Measurements from ENCODE around the gene MPRIP.

Gene MPRIP

DNA sequence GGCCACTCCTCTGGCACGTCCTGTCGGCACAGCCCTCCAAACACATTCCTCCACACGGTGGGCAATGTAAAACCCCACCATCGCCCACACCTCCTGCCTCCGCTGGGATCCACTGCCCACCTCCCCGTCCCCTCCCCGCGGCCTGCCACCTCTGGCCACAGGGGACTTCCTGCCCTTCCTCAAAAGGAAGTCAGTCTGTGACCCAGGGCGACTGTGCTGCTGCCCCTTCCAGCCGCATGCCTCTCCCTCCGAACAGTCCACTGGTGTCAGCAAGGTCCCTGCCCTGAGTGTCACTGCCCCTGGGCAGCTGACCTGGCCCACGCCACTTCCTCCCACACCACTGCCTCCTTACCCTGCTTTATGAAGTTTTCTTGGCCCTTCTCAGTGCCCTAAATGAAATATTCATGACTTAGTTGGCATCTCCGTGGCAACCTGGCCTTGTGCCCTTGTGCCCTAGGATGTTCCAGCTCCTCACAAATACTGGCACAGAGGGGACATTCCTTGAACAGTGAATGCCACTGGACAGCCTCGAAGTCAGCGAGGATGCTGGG lies 161.9 kb downstream of the MPRIP start:
- peak in 42 of 56 donors; percentile 17 to 76 (median 48) for DNase-seq

DNA sequence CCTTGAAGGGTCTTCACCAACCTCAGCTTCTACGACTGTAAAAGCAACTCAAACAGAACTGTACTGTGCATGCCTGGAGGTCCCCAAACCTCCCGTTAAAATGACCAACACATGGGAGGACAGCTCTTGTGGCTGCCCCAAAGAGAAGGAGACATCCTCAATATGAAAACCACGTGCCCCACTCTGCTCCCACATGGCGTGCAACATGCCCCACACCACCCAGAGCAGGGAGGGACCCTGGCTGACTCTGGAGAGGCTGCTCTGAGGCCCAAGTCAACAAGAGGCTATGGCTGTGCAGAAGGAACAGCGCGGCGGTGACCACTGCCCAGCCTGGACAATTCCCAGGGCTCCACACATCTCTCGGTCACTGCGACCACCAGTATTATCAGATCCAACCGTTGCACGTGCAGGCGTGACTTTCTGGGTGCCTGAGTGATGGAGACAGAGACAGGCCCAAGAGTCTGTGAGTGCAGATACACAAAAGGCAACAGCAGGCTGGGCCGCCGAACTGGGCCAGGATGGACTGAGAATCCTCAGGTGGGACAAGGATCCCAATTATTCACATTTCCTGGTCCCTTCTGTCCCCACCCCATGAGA lies 162.5 kb downstream of the MPRIP start:
- DNase-seq, result no peak

DNA sequence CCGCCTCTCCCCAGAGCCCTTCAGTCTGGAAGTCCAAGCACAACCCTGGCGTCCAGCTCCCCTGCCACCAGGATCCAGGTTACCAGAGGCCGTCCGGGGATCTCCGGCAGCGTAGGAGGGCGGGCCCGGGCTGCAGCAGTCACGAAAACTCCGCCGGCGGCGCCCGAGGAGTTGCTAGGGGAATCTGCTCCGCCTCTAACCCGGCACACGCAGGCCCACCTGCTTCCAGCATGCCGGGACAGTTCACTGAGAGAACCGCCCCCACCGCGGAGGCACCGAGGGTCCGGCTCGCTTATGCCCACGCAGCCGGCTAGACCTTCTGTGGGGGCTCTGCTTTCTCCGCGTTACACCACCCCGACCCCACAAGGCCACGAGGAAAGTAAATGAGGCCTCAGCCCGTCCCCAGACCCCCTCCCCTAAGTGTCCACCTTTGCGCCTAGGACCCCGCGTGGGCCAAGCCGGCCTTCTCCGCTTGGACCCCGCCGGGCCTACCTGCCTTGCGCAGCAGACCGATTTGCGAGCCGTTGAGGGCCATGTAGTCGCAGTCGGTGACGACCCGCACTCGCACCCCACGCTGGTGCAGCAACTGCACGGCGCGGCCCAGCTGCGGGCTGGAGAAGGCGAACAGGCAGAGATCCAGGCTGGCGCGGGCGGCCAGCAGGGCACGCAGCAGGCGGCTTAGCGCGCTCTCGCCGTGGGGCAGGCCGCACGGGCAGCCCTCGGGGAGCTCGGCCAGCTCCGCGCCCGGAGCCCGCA lies 163.3 kb downstream of the MPRIP start:
- DNase-seq, result peak in 8 of 56 donors; percentile 23 to 66 (median 52)

DNA sequence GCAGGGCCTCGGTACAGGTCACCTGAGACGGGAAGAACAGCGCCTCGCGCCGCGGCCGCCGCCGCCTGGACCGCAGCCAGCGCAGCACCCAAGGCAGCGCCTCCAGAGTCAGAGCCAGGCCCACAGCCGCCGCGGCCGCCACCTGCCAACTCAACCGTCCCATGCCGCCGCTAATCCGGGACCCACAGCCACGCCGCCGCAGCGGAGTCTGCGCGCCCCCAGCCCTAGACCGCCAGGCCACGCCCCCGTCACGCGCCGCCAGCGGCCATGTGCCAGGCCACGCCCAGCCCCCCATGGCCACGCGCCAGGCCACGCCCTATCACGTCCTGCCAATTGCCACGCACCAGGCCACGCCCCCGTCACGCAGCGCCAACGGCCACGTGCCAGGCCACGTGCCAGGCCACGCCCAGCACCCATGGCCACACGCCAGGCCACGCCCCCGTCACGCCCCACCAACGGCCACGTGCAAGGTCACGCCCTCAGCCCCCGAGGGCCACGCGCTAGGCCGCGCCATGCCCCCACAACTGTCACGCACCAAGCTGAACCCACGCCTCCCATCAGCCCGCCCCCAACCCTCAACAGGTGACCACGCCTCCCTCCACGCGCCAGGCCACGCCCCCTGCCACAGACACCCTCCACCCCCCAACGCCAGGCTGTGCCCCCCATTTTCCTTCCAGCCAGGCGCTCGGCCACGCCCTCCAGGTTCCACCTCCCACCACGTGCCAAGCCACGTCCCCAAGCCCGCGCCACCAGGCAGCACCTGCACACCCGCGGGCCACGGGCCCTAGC lies 164.1 kb downstream of the MPRIP start, which contains the start of gene PLD6:
TSS of gene PLD6 (minus strand) at position 210 of the 789 bp plus-strand sequence. CDS start at position 163, 47 bp downstream.
- peak in 45 of 56 donors; percentile 28 to 95 (median 67) for DNase-seq

DNA sequence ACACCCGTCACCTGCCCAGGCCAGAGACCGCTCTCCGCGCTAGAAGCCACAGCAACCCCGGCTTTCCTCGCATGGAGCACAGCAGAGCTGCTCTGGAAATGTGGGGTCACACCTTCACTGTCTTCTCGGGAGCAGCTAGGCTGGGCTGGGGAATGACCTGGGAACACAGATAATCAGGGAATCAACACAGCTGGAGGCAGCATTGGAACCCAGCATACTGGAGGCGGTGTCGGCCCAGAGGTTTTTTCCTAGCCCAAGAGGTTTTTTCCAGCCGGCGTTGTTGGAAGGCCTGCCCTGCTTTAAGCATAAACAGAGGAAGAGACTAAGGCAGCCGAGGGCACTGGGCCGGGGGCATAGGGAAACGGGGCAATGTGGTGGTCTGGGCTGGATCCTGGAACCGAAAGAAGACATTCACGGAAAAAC lies 164.7 kb downstream of the MPRIP start:
- no peak for DNase-seq

DNA sequence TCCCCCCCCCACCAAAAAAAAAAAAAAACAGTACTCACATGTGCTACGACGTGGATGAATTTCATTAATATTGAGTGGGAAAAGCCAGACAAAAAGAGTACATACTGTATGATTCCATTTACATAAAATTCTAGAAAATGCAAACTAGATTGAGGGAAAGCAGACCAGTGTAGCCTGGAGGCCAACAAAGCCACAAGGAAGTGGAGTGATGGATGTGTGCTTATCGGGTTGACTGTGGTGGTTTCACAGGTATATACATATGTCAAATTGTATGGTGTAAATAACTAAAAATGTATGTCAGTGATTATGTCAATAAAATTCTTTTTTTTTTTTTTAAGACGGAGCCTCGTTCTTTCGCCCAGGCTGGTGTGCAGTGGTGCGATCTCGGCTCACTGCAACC lies 165.7 kb downstream of the MPRIP start:
- DNase-seq, result no peak

DNA sequence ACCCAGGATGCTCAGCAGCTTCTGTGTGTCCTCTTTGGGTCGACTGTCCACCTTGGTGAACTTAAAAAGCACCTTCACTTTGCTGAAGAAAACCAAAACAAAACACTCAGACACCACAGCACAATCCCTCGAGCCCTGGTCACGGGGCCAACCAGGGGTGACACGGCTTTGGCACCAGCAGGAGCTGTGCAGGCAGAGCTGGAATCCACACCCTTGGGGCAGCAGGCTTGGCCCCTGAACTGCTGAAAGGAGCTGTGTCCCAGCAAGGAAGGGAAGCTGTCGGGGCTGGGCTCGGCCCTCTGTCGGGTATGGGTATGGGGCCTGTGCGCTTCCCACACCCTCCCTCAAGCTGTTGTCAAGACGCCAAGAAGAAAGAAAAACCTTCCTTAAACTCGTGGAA lies 171.5 kb downstream of the MPRIP start:
- no peak for DNase-seq

DNA sequence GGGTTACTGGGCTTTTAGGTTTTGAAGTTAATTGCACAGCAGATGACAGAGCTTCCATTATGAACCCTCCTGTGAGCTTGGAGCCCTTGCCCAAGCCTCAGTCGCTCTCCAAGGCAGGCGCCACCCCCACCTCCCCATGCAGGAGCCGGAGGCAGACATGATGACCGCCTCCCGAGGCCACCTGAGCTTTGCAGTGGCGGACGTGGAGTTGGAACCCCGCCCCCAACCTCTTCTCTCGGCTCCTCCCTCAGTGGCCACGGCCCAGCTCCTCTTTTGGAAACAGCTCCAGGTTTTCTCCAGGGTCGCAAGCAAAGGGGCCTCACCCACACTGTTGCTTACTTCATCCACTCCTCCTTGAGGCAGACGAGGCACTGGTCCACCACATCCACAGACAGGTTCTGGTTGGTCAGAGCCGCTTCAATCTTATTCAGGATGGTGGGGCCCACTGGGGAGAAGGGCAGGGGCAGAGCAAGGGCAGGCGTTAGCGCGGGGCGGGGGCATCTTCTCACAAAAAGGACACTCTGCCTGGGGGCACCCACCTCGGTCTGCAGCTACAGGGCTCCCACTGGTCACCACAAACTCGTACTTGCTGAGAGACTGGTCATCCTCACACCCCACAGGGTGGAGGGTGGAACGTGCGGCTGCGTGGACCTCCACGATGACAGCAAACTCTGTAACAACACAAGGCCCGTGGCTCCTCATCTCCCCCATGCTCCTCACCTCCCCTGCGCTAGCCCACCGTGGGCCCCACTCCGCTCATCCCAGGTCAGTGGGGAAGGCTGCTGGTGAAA lies 172.6 kb downstream of the MPRIP start:
- DNase-seq, result no peak

DNA sequence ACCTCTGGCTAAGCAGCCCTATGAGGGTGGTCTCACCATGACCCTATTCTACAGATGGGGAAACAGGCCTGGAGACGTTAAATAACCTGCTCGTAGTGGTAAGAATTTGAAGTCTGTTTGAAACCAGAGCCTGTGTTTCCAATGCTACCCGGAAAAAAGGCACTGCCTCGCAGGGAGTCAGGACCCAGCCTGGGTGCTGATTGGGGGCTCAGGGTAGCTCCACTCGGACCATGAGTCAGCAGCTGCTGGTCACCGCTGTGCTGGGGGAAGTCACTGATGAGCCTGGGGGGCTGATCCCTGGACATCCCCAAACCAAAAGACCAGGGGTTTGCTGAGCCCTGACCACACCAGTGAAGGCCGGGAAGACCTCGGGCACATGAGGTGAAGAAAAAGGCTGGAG lies 173.3 kb downstream of the MPRIP start:
- no peak for DNase-seq

DNA sequence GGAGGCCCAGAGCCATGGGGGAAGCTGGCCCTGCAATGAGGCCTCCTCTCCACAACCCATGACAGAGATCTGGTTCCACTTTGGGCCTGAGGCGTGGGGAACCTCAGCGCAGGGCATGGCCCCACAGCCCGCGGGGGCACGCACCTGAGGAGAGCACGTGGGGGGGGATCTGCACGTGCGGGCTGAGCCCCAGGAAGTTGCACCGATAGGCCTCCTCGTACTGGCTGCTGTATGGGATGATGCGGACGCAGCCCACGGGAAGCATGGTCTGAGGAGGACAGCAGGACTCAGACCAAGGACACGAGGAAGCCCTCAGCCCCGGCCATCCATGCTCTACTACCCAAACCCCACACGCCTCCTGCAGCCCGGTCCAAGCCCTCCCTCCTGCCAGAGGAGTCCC lies 174.0 kb downstream of the MPRIP start:
- DNase-seq, result no peak

DNA sequence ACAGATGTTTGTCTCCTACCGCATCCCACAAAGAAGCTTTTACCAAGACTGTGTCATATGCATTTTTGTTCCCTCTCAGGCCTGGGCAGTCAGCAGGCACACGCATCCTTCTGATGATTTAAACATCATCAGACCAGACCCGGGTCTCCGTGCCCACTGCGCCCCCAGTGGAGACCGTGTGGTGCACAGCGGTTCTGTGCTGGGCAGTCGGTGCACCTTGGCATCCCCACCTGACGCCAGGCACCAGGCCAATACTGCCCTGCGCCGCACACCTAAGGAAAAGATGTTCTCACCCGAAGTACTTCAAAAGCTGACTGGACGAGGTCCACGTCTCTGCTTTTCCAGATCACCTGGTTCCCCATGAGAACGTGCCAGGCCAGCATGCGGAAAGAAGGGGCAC lies 174.5 kb downstream of the MPRIP start:
- DNase-seq, result no peak

DNA sequence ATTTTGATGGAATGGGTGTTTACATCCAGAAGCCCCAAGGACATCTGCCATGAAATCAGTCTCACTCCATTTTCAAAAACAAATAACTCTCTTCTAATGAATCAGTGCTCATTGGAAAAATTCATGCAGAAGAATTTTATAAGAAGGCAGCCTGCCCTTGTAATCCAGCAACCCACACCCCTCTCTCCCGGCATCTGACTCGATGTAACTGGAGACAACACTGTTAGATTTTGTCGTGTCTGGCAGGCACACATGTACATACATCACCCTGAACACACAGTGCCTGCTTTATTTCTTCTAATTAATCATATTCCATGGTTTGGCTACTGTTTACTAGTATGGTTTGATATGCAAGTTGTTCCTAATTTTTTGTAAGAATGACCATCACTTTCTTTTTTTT lies 175.7 kb downstream of the MPRIP start:
- DNase-seq, result no peak

DNA sequence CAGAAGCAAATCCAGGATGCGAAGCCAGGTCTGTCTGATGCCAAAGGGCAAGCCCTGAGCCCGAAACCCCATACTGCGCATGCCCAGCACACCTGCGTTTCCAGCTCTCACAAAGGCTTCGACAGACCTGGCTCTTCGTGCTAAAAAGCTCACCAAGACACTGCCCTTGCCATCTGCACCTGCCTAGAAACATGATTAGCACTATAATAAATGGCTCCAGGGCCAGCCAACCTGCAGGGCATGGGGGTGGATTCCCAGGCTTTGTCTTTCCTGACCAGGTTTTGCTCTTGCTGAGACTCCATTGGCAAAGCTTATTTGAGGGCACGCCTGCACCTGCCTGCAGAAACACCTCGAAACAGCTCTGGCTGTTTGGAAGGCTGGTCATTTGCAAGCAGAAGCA lies 178.3 kb downstream of the MPRIP start:
- DNase-seq, result no peak

DNA sequence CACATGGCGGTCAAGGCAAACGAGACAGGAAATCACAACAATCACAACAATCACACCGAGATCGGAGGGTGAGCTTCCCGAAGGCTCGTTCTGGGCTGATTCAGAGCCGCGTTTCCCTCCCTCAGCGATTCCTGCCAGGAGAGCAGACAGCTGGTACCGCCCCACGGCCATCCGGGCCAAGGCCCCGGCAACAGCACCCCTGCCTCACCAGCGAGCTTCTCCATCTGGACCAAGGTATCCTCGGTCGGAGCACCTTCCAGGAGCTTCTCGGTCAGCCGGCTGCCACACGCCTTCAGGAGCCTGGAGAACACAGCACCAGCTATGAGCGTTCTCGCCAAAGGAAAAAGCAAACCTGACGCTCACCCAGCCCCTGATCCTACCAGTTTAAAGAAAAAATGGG lies 179.1 kb downstream of the MPRIP start:
- DNase-seq, result no peak

DNA sequence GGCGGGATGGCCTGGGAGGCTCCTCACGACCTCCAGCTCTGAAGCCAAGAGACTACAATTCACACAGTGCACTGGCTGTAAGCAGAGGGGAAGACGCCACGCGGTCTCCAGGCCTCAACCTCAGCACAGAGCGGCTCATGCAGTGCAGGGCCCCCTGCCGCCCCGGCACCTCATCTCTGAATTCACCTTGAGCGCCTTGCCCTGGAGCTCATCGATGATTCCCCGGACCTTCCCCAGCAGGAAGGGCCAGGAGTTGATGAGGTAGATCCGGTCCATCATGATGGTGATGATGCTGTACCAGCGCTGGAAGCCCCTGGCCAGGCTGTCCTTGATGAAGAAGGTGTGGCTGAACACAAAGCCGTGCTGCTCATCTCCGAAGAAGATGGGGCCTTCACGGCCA lies 181.5 kb downstream of the MPRIP start:
- DNase-seq, result no peak

DNA sequence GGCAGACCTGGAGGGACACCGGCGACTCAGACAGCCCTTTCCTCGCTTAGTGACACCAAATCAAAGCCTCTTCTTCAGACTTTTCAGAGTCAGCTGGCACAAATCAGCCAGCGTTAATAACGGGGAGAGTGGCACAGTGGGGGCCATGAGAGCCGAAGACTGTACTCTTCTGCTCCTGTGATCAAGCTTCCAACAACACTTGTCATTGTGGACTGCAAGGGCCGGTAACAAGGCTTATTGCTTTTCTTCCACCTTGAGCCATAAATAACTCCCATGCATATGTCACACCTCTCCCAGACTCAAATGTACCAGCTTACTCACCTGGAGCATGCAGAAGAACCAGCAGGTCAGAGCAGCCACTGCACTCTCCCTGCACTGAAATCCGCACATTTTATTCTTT lies 181.9 kb downstream of the MPRIP start:
- DNase-seq, result no peak

DNA sequence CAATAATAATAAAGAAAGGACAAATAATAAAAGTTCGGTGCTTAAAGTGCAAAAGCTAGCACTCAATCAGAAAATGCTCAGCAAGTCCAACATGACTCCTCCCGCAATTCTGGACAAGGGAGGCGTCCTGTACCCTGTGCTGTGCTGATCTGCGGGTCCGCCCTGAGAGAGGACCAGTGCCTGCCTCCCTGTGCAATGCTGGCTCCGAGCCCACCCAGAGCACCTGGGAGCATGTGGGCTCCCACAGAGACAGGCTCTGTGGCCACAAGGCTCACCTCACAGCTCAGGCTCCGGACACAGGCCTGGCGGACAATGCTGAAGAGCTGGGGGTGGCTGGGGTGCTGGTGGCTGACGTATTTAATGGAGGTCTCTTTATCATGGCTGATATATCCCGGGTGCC lies 183.6 kb downstream of the MPRIP start:
- no peak for DNase-seq

DNA sequence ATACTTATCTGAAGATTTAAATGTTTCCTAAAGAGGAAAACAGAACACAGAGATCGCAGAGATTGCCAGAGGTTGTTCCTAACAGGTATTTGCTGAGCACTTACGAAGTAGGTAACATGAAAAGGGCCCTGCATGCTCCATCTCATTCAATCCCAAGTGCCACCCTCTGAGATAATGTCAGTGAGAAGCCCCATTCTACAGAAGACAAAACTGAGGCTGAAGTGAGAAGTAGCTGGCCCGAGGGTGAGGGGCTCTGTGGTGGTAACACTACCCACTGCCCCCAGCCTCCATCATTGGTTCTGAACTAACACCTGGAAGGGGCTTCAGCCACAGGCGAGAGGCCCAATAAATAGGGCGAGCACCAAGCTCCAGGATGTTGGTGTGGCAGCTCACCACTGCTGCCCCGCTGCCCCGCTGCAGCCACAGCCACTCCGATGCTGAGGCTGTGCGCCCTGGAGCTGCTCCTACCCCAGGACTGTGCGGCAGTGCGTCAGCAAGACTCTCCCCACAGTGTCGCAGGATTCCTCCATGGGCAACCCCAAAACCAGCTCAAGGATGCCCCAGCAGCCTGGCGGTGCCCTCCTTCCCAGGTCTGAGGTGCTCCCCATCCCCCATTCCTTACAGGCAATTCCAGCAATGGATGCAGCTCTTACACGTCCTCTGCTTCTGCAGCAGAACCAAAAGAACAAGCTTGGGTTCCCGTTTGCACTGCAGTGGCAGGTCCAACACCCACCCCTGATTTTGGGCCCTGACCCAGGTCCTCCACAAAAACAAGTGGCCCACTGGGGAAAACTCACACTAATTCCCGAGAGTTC lies 184.4 kb downstream of the MPRIP start:
- no peak for DNase-seq

DNA sequence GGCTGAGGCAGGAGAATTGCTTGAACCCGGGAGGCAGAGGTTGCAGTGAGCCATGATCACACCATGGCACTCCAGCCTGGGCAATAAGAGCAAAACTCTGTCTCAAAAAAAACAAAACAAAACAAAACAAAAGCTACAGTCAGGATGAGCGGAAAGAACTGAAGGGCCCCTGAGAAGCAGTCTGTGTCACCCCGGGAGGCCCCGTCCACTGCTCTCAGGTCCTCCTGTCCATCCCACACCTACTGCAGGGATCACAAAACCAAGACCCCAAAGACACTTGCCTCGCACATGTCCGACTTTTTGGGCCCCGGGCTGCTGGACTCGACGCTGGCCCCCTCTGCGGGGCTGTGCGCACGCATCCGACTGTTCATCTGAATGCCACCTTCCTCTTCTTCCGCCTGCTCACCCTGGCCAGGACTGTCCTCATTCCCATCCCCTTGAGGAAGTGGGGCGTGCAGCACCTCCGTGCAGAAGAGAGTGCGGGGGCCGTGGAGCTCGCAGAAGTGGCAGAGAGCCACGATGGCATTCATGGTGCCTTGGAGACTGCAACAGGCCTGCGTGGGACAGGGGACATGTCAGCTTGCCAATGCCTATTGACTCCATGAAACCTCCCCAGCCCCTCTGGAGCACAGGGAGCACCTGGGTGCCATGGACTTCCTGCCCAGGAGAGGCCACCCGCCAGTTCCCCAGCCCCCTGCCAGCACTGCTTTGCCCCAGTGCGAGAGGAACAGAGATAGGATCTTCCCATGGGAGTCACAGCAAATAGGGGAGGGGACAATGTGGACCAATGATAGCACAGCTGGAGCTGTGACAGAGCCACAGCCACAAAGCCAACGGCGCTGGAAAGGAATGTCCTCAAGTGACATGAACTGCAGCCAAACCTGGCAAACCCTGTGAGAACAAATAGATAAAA lies 185.6 kb downstream of the MPRIP start:
- DNase-seq, result no peak

Data from amygdala (tissue), 56 donors.